NB4 (cell line): ENCODE measurements around the gene CAMTA1.

Experiments used
- DNase-seq: peaks from one replicate; pipeline ENCODE4 v3.0.0; 2010; ENCODE audit warnings: low read depth
- H3K4me3 ChIP-seq: one replicate; pipeline ENCODE4 v1.5.1; 2011; ENCODE audit warnings: mild to moderate bottlenecking, low read depth, low read length, moderate library complexity
- CTCF ChIP-seq: IDR thresholded peaks from one replicate; pipeline ENCODE4 v1.5.1; 2012; ENCODE audit warnings: low read depth, low read length
- MYC ChIP-seq: IDR thresholded peaks from 2 replicates; pipeline ENCODE4 v1.6.1; 2011; ENCODE audit warnings: low read depth, low read length
- POLR2A ChIP-seq: IDR thresholded peaks from 2 replicates; pipeline ENCODE4 v1.6.1; 2011; ENCODE audit warnings: mild to moderate bottlenecking; ENCODE audit not compliant: insufficient read length; ENCODE audit errors: extremely low read depth
- TF ChIP-seq, protein P1 (sequence below): IDR thresholded peaks from 2 replicates; pipeline ENCODE4 v1.6.1; 2011; ENCODE audit warnings: low read depth, low read length

Gene CAMTA1

GRCh38 chr1:7251454-7251800 is 466.2 kb downstream of the CAMTA1 start:
- no peak for TF ChIP-seq MYC
- no peak for TF ChIP-seq POLR2A
- TF ChIP-seq, protein P1, sequence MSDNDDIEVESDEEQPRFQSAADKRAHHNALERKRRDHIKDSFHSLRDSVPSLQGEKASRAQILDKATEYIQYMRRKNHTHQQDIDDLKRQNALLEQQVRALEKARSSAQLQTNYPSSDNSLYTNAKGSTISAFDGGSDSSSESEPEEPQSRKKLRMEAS = no peak
- TF ChIP-seq CTCF = no peak
- no peak overlapping the region for H3K4me3 ChIP-seq
- DNase-seq = no peak

- DNase-seq = no peak
- TF ChIP-seq MYC = no peak
- TF ChIP-seq, protein P1 = no peak
- no peak for TF ChIP-seq POLR2A
- TF ChIP-seq CTCF = no peak
- H3K4me3 ChIP-seq = no peak overlapping the region
Observed at GRCh38 chr1:7252411-7253117, 467.3 kb downstream of the CAMTA1 start.

DNA sequence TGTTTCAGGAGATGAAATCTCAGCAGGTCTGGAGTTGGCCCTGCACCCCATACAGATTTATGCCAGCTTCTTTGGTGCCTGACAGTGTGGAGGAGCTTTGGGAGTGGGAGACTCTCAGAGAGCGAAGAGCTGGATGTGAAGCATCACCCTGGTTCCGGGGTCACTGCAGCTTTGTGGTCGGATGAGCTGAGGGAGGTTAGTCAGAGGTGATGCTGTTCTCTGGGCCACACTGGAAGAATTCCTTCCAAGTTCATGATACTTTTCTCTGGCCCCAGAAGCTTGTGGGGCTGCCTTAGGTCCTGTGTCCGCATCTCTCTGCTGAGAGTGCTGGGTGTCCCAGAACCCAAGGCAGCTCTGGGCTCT is 467.8 kb downstream of the CAMTA1 start:
- no peak for DNase-seq
- no peak for TF ChIP-seq CTCF
- no peak for TF ChIP-seq POLR2A
- TF ChIP-seq, protein P1 = no peak
- TF ChIP-seq MYC = no peak
- H3K4me3 ChIP-seq = no peak overlapping the region

DNA sequence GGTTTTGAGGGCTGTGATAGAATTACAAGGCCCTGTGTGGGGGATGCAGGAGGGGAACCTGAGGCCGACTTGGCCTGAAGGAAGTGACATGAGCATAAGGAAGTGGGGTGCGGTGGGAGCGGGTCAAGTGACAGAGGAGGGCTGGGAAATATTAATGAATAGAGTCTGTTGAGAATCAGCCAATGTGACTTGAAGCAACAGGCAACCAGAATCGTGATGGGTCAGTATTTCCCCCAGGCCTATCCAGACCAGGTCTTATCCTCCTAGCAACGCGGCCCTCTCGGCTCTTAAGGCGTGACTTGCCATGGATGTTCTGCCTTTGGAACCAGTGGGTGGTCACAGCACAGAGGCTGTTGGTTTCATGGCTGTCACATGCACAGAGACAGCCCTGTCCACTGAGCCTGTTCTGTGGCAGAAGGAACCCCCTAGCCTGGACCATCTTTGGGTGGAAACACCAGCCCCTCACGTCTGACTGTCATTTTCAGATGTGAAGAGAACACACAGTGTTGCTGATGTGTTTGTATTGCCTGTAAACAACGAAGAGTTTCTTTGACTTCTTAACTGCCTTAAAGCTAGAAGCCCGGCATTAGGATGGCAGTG is 468.8 kb downstream of the CAMTA1 start:
- DNase-seq = no peak
- H3K4me3 ChIP-seq = no peak overlapping the region
- TF ChIP-seq, protein P1 = no peak
- TF ChIP-seq MYC = no peak
- no peak for TF ChIP-seq POLR2A
- TF ChIP-seq CTCF = no peak

GRCh38 chr1:7255303-7256058 is 470.2 kb downstream of the CAMTA1 start:
- TF ChIP-seq MYC = no peak
- no peak overlapping the region for H3K4me3 ChIP-seq
- DNase-seq = no peak

- H3K4me3 ChIP-seq = no peak overlapping the region
- no peak for DNase-seq
- TF ChIP-seq, protein P1 = no peak
- TF ChIP-seq CTCF = no peak
Observed at GRCh38 chr1:7256526-7256925, 471.3 kb downstream of the CAMTA1 start.
